NCI-H2081 (cell line): ENCODE data around the gene RASGRF1.
"Not testable (repeated sequence)": the region's sequence is repeated elsewhere in the genome, so short reads cannot be mapped to it uniquely, and the experiment has no call there.

ENCODE experiments used
- DNase-seq, 2 experiments: peaks; one replicate each; lab custom pipeline; 2025; lab: John Stamatoyannopoulos, UW

RASGRF1 gene

DNA sequence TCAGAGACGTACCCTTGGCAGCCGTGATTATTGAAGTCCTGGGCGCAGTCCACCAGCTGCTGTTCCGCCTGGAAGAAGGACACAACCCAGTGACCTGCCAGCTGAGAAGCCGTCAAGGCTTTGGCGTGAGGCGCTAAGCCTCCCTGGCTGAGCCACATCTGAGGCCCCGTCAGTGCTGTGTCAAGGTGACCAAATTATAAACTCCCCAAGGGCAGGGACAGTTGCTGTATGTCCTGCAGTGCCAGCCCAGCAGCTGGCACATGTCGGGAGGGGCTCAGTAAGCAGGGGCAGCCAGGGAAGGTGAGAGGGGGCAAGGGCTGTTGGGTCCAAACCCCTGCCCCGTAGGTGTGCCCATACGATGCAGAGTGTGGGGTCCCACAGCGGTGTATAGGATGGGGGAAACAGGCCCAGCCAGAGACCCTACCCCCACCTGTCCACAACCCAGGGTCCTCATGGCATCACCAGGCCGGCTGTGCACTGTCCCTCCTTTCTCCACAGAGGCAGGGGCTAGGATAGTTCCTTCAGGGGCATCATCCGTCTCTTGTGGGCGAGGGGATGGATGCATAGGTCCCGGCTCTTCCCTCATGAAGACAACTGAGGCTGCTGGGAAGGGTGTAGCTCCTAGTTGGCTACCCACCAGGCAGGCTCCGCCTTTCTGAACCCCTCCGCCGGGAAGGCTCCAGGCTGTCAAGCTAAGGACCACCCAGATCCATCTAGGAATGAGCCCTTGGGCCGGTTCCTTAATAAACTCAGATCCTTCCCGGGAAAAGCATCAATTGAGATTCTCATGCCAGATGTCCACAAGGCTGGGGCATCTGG is 158.9 kb downstream of the RASGRF1 start:
- no peak for DNase-seq

DNA sequence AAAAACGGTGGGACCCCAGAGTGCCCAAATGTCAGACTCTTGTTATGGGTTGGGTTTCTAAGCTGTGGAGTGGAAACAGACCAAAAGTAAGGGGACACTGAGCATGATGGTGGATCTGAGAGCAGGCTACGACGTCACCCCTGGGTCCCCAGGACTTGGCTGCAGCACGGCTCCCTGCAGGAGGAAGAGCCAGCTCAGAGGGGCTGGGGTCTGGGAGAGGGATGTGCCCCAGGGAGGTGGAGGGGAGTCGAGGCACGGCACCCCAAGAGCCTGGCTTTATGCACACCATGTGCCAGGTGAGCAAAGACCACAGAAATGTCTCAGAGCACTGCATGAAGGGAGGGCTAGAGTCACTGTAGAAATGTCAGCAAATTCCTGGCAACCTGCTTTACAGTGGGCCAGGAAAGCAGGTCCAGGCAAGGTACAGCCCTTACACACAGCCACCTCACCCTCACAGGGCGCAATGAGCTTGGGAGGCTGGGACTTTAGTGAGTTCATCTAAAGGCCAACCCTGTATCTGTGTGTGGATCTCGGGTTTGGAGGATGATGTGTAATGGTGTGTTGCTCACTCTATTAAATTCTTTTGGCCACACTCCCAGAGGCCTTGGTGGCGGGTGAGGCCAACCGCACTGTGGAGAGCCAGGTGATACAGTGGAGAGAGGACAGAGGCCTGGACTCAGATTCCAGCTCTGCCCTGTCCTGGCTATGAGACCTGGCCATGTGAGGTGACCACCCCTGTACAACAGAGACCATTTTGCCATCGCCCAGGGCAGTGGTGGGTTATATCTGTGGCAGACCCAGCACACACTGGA is 159.8 kb downstream of the RASGRF1 start:
- no peak for DNase-seq

DNA sequence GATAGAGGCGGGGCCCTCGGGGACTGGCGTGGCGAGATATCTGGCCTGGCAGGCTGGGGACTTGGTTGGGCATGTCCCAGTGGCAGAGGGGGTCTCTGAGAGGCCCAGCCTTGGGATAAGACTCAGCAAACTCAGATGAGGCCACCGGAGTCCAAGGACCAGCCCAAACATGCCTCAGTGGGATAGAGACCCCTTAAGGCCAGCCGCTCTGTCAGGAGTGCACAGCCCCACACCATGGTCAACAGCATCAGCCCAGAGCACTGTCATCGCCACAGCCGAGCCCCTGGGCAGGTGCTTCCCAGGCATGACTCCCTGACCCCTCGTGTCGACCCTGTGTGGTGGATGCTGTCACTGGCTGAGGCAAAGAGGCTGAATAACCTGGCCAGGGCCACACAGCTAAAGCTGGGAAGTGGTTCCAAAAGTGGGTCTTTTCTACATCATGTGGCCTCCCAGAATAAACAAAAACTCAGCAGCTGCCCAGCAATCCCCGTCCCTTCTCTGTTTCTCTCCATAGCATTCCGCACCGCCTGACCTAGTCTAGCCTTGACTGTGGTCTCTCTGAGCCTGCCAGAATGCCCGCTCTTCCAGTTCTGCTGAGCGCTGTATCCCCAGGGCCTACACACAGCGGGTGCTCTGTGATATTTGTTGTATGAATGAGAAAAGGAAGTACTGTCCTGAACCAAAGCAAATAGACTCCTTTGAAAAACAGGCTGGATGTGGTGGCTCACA is 160.9 kb downstream of the RASGRF1 start:
- DNase-seq, result peak in 1 of 2 experiments; percentile 20

DNA sequence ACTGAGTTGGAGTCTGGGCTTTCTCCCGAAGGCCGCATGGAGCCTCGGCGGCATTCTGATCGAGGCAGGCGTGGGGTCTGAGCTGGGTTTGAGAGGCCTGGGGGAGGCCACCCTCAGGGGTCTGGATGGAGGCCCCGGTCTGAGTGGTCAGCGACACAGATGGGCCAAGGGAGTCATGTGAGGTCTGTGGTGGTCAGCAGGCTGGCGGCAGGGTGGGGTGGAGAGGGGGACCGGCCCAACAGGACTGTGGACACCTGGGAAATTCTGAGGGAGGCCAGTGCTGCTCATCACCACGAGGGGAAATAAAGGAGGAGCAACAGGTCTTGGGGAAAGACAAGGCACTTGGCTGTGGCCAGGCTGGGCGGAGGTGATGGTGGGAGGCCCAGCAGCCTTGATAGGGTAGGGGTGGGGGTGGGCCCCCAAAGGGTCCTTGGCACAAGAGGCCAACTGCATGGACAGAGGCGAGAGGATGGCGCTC is 161.9 kb downstream of the RASGRF1 start:
- no peak for DNase-seq

DNA sequence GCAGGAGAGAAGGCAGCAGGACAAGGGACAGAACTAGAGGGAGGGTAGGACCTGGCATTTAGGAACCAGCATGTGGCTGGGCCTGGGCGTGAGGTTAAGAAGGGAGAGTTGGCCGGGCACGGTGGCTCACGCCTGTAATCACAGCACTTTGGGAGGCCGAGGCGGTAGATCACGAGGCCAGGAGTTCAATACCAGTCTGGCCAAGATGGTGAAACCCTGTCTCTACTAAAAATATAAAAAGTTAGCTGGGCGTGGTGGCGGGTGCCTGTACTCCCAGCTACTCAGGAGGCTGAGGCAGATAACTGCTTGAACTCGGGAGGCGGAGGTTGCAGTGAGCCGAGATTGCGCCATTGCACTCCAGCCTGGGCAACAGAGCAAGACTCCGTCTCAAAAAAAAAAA is 162.4 kb downstream of the RASGRF1 start:
- DNase-seq, result not testable (repeated sequence)

DNA sequence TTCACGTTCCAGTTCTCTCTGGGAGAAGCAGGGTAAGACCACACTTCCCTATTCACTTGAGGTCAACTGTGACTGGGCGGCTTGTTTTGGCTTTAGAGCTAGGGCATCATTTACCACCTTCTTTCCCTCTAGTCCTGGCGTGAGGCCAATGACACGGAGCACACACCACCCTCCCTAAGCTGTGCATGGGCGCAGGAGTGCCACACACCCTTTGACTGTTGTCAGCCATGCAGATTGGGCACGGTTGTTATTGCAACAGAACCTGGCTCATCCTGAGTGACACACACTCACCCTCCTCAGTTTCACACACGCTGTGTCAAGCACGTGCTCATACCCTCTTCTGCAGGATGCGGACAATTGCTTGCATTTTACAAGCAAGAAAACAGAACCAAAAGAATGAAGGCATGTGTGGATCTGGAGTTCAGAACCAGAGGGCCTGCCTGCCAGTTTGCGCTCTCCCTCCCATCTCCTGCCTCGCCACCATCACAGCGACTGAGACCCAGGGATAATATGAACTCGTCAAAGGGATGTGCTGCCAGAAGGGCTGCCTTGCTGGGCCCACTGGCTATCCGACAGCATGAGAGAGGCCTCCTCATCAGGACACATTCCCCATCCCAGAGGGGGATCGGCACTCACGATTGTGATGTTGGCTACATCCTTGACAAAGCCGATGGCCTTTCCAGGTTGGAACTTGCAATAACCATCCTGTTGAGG is 163.3 kb downstream of the RASGRF1 start:
- DNase-seq, result no peak

DNA sequence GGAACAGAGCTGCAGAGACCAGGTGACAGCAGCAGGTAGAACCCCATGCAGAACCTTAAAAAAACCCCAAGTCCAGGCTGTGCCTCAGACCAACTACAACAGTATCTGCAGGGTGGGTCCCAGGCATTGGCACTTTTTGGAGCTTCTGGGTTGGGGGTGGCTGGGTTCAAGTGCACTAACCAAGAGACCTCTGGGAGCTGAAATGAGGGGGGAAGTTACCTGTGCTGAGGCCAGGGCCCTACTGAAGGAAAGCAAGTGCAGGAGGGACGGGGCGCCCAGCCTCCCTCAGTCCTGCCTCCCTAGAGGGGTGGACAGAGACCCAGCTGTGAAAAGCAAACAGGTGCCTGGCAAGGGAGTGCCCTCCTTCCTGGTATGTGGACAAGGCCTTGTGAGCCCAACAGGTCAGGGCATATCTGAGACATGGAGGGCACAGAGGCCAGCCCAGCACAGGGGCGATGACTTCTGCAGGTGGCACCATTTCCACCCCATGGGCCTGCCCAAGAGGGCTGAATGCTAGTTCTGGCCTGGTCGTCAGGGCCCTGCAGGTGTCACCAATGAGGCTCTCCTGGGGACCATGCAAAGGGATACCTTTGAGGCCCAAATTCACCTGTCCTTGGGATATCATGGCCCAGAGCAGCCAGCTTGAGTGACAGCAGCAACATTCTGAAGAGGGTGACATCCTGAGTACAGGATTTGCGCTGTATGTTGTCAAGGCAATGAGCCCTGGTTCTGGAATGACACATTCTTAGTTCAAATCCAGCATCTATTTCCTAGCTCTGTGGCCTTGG is 164.4 kb downstream of the RASGRF1 start:
- no peak for DNase-seq

DNA sequence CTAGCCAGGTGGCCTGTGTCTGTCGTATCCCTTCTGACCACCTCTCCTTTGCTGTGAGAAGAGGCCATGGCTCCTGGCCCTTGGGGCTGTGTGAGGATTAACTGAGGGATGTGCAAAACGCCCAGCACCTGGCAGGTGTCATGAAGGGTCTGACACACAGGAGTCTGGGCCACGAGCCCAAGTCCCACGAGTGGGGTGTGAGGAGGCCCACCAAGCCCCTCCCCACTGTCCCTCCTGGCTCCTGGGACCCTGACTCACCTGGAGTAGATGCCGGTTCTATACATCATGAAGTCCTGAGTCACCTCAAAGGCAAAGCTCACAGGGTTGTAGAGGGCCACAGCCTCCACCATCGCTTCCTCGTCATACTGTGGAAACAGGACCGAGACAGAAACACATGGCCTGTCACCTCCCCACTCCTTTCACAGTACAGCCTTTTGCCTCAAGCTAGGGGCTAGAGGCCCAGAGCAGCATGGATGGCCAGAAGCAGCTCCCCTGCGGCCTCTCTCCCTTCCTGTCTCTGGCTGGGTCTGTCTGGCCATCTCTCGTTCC is 165.4 kb downstream of the RASGRF1 start:
- no peak for DNase-seq

DNA sequence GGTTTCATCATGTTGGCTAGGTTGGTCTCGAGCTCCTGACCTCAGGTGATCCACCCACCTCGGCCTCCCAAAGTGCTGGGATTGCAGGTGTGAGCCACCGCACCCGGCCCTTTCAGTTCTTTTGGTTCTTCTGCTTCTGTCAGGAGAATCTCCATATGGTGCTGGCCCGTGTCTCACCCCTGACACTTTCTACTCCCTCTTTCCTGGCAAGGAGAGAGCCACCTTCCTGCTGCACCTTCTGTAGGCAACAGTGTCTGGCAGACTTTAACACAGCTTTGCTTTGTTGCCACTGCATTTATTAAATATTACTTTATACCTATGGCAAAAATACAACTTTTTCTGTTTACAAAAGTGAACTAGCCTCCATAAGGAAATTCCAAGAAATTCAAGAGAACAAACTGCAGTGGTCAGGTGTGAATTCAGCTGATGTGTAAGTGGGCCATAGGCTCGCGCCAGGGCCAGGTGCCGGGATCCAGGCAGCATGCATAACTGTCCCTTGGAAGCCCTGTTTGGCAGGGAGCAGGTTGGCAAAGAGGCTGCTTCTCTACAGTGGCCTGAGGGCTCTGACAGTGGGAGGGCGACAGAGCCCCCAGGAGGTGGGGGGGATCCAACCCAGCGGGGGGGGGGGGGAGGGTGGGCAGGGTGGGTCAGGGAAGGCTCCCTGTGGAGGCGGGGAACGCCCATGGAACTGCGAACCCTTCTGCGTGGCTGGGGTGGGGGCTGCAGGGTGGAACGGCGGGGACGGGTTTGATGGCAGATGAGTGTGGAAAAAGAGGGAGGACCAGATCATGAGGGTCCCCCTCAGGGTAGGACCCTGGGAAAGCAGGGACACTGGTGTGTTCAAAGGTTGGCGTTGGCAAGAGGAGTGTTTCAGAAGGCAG is 166.9 kb downstream of the RASGRF1 start:
- DNase-seq, result no peak

DNA sequence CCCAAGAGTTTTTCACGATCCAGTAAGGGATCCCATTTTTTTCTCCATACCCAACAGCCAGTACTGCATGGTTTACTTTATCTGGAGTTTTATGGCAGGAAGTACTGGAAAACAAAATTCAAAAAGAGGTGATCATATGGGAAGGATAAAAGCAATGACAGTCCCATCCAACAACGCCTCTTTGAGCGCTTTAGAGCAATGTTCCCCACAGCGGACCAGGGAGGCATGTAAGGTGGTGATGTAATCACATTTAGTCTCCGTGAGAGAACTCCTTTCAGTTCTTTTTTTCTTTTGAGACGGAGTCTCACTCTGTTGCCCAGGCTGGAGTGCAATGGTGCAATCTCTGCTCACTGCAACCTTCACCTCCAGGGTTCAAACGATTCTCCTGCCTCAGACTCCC is 167.6 kb downstream of the RASGRF1 start:
- no peak for DNase-seq

DNA sequence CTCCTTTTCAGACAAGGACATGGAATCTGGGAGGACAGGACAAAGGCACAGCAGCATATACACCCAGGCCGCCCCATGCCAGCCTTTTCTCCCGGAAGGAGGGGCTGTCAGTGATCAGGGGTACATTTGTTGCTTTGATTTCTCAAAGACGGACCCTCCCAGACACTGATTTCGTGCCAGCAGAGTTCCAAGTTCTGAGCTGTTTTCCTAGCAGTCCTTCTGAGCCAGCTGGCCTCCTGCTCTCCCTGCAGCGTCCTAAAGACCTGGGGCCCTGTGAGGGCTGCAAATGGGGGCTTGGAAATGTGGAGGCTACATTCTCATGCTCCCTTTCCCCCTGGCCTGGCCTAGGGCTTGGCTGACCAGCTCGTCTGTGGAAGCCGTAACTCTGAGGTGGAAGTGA is 168.1 kb downstream of the RASGRF1 start:
- DNase-seq, result no peak

DNA sequence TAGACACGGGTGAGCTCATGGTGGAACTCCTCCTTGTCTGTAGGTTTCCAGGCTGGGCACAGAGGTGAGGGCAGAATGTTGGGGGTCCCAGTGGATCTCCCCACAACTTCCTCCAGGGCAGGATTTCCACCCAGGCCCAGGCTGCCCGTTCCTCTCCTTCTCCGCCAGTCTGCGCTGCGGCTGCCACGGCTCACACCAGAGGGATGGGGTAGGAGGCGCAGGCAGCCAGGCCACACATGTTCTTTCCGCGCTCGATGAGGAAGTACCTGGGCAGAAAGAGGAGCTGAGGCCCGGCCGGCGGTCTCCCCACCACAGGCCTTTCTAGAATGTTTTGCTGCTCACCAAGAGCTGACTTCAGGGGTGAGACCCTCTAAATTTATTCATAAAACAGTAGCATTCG is 168.6 kb downstream of the RASGRF1 start:
- no peak for DNase-seq

DNA sequence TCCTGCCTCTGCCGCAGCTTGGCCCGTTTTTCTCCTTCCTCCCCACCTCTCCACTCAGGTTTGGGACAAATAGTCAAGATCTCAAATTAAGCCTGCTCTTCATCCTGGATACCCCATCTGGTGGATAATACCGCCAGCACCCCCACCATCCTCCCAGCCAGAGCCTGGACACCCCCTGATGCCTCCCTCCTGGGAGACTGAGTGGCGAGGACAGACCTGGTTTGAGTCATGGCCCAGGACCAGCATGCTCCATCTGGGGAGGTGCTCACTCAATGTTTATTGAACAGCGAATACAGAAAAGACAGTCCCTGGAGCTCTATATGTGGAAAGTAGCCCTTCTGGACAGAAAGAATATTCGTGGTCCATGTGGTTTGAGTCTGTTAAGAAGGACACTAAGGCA is 169.1 kb downstream of the RASGRF1 start:
- DNase-seq, result no peak

DNA sequence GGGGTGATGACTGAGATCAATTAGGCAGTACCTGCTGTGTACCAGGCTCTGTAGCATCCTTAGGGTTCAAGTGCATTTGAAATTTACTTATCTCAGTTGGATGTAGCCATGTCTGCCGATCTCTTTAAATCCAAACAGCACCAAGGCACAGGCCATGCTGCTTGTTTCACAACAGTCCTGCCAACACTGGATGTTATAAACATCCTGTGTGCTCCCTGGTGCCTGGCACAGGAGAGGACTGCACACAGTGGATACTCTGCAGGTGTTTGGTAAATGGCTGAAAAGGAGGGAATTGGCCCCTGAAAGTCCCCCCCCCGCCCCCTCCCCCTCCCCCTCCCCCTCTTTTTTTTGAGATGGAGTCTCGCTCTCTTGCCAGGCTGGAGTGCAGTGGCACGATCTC is 172.7 kb downstream of the RASGRF1 start:
- no peak for DNase-seq

DNA sequence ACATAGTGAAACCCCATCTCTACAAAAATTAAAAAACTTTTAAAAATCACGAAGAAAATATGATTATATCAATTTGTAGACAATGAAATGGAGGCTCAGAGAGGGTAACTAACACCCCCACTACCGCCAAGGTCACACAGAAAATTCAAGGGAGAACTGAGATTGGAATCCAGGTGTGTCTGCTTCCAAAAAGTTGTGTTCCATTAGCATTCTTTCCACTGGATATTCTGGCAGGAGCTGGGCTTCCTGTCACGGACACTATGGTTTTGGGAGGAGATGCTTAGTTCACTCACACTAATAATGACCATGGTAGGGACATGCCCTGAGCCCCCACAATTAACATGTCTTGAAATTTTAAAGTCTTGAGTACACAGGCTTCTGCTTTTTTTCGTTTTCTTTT is 174.5 kb downstream of the RASGRF1 start:
- no peak for DNase-seq

DNA sequence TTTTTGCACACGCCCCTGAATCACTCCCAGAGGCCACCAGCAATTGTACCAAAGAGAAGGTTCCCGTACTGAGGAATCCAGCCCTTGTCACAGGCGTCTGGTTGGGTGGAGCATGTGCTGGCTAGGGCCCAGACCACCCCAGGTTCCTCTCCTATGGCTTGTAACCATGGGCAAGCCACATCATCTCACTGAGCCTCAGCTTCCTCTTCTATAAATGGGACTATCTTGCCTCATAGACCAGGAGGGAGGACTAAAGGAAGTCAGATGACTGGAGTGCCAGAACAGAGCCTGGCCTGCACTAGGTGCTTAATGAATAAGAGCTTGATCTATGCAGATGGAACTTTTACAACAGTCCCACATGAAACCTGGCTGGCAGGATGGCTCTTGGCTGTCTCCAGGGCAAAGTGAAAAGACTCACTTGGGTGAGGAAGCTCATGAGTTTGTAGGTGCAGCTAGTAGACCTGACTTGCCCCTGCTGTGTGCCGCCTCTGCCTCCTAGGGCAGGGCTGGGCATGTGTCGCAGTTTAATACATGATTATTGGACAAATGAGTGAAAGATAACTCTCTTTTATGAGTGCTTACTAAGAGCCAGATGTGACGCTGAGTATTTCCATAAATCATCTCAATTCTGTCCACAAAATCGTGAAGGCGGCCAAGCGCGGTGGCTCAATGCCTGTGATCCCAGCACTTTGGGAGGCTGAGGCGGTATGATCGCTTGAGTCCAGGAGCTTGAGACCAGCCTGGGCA is 175.1 kb downstream of the RASGRF1 start:
- no peak for DNase-seq

DNA sequence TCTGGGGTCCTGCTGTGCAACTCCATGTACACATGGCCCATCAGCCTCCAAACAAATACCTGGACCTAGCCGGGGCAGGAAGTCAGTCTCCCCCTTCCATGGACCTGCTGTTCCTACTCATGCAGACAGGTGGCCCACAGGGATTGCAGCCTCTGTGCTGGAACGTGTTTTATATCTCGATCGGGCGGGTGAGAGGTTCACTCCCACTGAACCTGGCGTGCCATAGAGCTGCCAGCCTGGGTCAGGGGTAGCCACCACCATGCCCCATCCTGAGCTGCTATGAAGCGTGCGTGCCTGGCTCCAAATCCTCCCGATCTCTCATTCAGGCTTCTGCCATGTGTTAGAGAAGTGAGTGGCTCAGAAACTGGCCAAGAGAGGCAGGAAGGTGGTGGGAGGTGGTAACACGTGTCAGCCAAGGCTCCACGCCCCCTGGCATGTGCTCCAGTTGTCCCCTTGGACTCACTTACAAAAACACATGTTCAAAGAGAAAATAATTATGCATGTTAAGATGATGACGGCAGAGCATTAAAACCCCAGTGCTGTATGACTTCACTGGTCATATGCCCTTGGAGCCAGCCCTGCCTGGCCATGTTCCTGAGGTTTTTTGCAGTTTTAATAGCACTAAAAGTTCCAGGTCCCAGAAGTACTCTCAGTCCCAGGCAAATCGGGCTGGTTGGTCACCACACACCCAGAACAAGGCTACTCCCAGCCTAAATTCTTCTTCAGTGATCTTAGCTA is 176.4 kb downstream of the RASGRF1 start:
- no peak for DNase-seq

DNA sequence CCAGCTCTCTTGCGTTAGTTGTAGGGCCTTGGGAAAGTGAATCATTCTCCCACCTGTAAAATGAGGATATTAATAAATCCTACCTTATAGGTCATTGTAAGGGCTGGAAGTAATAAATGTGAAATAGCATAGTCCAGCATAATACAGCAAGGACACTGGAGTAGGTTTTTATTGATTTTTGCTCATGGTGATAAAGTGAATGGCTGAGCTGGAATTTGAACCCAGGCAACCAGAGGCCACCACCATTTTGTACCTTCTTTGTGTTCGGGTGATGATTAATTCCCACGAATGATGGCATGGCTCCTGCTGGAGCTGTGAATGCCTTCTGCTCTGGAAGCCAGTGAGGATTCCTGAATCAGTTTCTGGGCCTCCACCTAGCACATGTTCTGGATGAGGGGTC is 177.6 kb downstream of the RASGRF1 start:
- no peak for DNase-seq
